Endothelial cell (in vitro differentiated cells): ENCODE data around the gene SLC38A6. TPM values are rescaled to one million over a fixed set of nuclear protein-coding genes. Genes with fewer than 3 reads are reported as not detected.

Source experiments
- DNase-seq: peaks from one replicate; pipeline ENCODE4 v3.0.0; 2021; ENCODE audit warnings: low spot score
- H3K27ac Mint-ChIP-seq: one replicate; pipeline ENCODE4 v1.8.0; 2021; ENCODE audit warnings: mixed read lengths, inconsistent platforms; ENCODE audit not compliant: unreplicated experiment
- H3K27me3 Mint-ChIP-seq: one replicate; pipeline ENCODE4 v1.8.0; 2021; ENCODE audit warnings: mild to moderate bottlenecking, moderate library complexity, mixed read lengths, inconsistent platforms; ENCODE audit not compliant: unreplicated experiment
- H3K36me3 Mint-ChIP-seq: one replicate; pipeline ENCODE4 v1.8.0; 2021; ENCODE audit warnings: mild to moderate bottlenecking, low read depth, mixed read lengths, inconsistent platforms; ENCODE audit not compliant: unreplicated experiment
- H3K4me1 Mint-ChIP-seq: one replicate; pipeline ENCODE4 v1.8.0; 2021; ENCODE audit warnings: mild to moderate bottlenecking, mixed read lengths, inconsistent platforms; ENCODE audit not compliant: unreplicated experiment
- H3K4me3 Mint-ChIP-seq: one replicate; pipeline ENCODE4 v1.8.0; 2021; ENCODE audit warnings: mild to moderate bottlenecking, mixed read lengths, inconsistent platforms; ENCODE audit not compliant: unreplicated experiment
- H3K9me3 Mint-ChIP-seq: one replicate; pipeline ENCODE4 v1.8.0; 2021; ENCODE audit warnings: mixed read lengths, inconsistent platforms; ENCODE audit not compliant: unreplicated experiment
- total RNA-seq: library from RNA; stranded (reverse); fragmentation: NEBNext Ultra II Directional; extraction: Animal tissue kit (Norgen Biotek cat#: 25700); gene quantifications from one replicate; pipeline ENCODE4 v1.2.1, GENCODE V29; 2021; ENCODE audit not compliant: unreplicated experiment
- TF ChIP-seq, protein P1 (sequence below): fragments of 200-600 bp; sonication (generic); IDR thresholded peaks from one replicate; pipeline ENCODE4 v1.5.0; 2021; ENCODE audit warnings: antibody characterized with exemption; ENCODE audit not compliant: unreplicated experiment

SLC38A6 gene
- total RNA-seq, 1 donor from 2014 or later, result 10.1 TPM

GRCh38 chr14:61051051-61051450, 70.0 kb downstream of the SLC38A6 start:
- Mint-ChIP-seq H3K27me3 (no peaks in the 10 kb centered on the region), H3K4me1 (no peaks in the 10 kb centered on the region), H3K9me3 (no peaks in the 10 kb centered on the region), H3K4me3 (no peak overlapping the region), H3K36me3 (peaks cover 7% of the 10 kb centered on the region), H3K27ac (no peak overlapping the region)
- TF ChIP-seq, protein P1, sequence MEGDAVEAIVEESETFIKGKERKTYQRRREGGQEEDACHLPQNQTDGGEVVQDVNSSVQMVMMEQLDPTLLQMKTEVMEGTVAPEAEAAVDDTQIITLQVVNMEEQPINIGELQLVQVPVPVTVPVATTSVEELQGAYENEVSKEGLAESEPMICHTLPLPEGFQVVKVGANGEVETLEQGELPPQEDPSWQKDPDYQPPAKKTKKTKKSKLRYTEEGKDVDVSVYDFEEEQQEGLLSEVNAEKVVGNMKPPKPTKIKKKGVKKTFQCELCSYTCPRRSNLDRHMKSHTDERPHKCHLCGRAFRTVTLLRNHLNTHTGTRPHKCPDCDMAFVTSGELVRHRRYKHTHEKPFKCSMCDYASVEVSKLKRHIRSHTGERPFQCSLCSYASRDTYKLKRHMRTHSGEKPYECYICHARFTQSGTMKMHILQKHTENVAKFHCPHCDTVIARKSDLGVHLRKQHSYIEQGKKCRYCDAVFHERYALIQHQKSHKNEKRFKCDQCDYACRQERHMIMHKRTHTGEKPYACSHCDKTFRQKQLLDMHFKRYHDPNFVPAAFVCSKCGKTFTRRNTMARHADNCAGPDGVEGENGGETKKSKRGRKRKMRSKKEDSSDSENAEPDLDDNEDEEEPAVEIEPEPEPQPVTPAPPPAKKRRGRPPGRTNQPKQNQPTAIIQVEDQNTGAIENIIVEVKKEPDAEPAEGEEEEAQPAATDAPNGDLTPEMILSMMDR, result no peak
- no peak for DNase-seq

DNA sequence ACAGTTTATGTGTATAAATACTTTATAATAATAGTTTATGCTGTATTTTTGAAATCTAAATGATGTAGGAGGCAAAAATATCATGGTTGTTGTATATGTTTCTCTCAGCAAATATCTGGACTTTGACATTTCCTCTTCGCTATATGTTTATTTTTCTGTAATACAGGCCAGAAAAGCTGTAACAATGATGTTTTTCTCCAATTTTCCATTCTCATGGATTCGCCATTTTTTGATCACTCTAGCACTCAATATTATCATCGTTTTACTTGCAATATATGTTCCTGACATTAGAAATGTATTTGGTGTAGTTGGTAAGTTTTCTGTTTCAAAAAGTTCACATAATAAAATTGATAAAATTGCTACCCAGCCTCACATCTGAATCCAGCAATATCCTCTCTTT, 70.6 kb downstream of the SLC38A6 start:
- Mint-ChIP-seq H3K4me3 (no peak overlapping the region), H3K4me1 (no peaks in the 10 kb centered on the region), H3K27me3 (no peaks in the 10 kb centered on the region), H3K9me3 (no peaks in the 10 kb centered on the region), H3K27ac (no peak overlapping the region), H3K36me3 (peaks cover 7% of the 10 kb centered on the region)
- no peak for DNase-seq
- TF ChIP-seq, protein P1, result no peak

- no peak overlapping the region for H3K27ac Mint-ChIP-seq
- H3K27me3 Mint-ChIP-seq, result no peaks in the 10 kb centered on the region
- TF ChIP-seq, protein P1, result no peak
- DNase-seq, result no peak
- H3K4me3 Mint-ChIP-seq, result no peak overlapping the region
- H3K4me1 Mint-ChIP-seq, result no peaks in the 10 kb centered on the region
- no peaks in the 10 kb centered on the region for H3K9me3 Mint-ChIP-seq
- H3K36me3 Mint-ChIP-seq, result peaks cover 6% of the 10 kb centered on the region
Measured at GRCh38 chr14:61063461-61063860, 82.4 kb downstream of the SLC38A6 start.

GRCh38 chr14:61064210-61064609, 83.2 kb downstream of the SLC38A6 start:
- Mint-ChIP-seq H3K36me3 (peaks cover 6% of the 10 kb centered on the region), H3K27ac (no peak overlapping the region), H3K4me1 (no peaks in the 10 kb centered on the region), H3K9me3 (no peaks in the 10 kb centered on the region), H3K27me3 (no peaks in the 10 kb centered on the region), H3K4me3 (no peak overlapping the region)
- no peak for DNase-seq
- TF ChIP-seq, protein P1, result no peak

GRCh38 chr14:61064856-61065255, 83.8 kb downstream of the SLC38A6 start:
- Mint-ChIP-seq H3K36me3 (peaks cover 6% of the 10 kb centered on the region), H3K4me1 (no peaks in the 10 kb centered on the region), H3K27me3 (no peaks in the 10 kb centered on the region), H3K9me3 (no peaks in the 10 kb centered on the region), H3K4me3 (no peak overlapping the region), H3K27ac (no peak overlapping the region)
- no peak for DNase-seq
- TF ChIP-seq, protein P1, result no peak
